T-helper 17 cell (primary cell): ENCODE results near the gene IDUA. TPM values are rescaled to one million over a fixed set of nuclear protein-coding genes. Genes with fewer than 3 reads are reported as not detected.

Source experiments
- ATAC-seq: fragments of 150-1000 bp; cut with Tn5 transposase; 2 replicates; pipeline ENCODE4 v1.10.0; 2021; ENCODE audit warnings: mild to moderate bottlenecking, moderate library complexity
- DNase-seq, 3 donors: peaks; one replicate each; pipeline versions ENCODE4 v3.0.0 to v3.0.0-alpha.2; 2020 to 2021
- H3K9me3 ChIP-seq: one replicate; pipeline ENCODE4 v1.7.0; 2013; ENCODE audit warnings: low read length, mild to moderate bottlenecking; ENCODE audit not compliant: control insufficient read depth, poor library complexity, severe bottlenecking
- H3K27ac Mint-ChIP-seq: one replicate; pipeline ENCODE4 v1.8.0; 2022; ENCODE audit warnings: mild to moderate bottlenecking, moderate library complexity, mixed read lengths
- H3K27me3 Mint-ChIP-seq: one replicate; pipeline ENCODE4 v1.8.0; 2022; ENCODE audit warnings: mixed read lengths
- H3K36me3 Mint-ChIP-seq: one replicate; pipeline ENCODE4 v1.8.0; 2022; ENCODE audit warnings: low read depth, mixed read lengths
- H3K4me1 Mint-ChIP-seq: one replicate; pipeline ENCODE4 v1.8.0; 2022; ENCODE audit warnings: mild to moderate bottlenecking, mixed read lengths
- H3K4me3 Mint-ChIP-seq: one replicate; pipeline ENCODE4 v1.8.0; 2022; ENCODE audit warnings: mild to moderate bottlenecking, moderate library complexity, mixed read lengths
- total RNA-seq, 4 donors: library from RNA in 2 of 4; stranded (reverse) in 2 of 4; gene quantifications; one replicate each; pipeline ENCODE4 v1.2.3 and lab custom pipeline; 2022 to 2026

Gene IDUA
- total RNA-seq, 2 donors from 2014 or later, result 56.9 to 58.6 TPM

DNA sequence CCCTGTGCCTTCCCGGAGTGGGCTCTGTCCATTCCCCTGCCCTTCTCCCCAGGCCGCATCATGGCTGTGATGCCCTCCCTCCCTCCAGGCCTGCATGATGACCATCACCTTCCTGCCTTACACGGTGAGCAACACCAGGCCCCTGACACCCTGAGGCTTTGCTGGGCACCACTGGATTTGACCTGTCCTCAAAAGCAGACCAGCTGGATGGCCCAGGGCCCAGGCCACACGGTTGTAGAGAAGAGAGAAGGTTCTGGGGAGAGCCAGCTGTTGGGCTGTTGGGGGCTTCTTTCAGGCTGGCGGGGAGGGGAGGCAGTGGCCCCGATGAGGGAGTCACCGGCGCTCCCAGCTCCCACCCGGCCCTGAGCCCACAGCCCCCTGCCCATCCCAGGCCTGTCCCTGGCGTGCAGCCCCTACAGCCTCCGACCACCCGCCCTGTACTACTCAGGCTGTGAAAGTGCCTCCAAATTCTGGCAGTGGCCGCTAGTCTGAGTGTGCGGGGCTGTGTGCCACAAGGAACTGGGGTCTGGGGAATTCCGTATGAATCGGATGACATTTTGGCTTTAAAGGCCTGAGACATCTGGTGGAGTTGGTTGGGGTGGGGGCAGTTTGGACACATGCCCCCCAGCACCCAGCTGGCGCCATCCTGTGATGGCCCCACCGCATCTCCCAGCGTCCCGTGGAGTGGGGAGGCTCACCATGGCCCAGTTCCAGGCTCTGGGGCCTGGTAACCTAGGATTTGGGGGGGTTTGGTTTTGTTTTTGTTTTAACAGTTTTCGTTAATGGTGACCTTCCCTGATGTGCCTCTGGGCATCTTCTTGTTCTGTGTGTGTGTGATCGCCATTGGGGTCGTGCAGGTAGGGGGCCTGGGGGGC lies 35.0 kb upstream of the IDUA start:
- no peak overlapping the region for H3K27ac Mint-ChIP-seq

DNA sequence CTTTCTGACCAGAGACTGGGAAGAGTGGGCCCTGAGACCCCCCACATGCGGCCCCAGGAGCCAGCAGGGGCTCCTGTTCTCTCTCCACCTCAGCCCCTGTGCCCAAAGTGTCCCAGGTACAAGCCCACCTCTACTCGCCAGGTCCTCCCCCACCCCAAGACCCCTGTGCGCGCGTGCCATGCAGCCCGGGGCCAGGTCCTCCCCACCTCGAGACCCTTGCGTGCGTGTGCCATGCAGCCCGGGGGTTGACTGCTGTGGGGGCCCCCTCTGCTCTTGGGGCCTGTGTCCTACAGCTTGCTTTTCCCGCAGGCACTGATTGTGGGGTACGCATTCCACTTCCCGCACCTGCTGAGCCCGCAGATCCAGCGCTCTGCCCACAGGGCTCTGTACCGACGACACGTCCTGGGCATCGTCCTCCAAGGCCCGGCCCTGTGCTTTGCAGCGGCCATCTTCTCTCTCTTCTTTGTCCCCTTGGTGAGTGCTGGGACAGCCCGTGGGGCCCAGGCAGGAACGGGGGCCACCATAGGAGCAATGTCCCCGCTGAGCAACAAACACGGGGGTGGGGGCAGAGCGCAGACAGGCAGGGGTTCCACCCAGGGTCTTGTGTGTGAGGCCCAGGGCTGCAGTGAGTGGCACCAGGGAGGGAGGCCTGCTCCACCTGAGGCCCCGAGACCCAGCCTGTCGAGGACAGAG lies 33.8 kb upstream of the IDUA start:
- DNase-seq (no peak), ATAC-seq (no peak)
- Mint-ChIP-seq H3K4me1 (peaks cover 3% of the 10 kb centered on the region), H3K4me3 (no peak overlapping the region), H3K27ac (no peak overlapping the region), H3K36me3 (no peaks in the 10 kb centered on the region), H3K27me3 (no peaks in the 10 kb centered on the region)
- H3K9me3 ChIP-seq, result no peaks in the 10 kb centered on the region

More for the DNA sequence above, 35.0 kb upstream of the IDUA start:
- Mint-ChIP-seq H3K4me3 (no peak overlapping the region), H3K4me1 (peaks cover 5% of the 10 kb centered on the region), H3K27me3 (no peaks in the 10 kb centered on the region), H3K36me3 (no peaks in the 10 kb centered on the region)
- no peaks in the 10 kb centered on the region for H3K9me3 ChIP-seq
- no peak for DNase-seq
- no peak for ATAC-seq

DNA sequence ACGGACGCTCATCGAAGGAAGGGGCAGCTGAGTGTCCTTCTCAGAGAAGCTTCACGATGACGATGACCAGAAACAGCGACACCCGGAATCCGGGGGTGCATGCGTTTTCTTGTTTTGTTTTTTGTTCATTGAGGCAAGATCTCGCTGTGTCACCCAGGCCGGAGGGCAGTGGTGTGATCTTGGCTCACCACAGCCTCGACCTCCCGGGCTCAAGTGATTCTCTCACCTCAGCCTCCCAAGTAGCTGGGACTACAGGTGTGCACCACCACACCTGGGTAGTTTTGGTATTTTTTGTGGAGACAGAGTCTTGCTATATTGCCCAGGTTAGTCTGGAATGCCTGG lies 33.3 kb upstream of the IDUA start:
- DNase-seq (no peak), ATAC-seq (no peak)

GRCh38 chr4:954211-955020 lies 32.4 kb upstream of the IDUA start:
- H3K36me3 Mint-ChIP-seq, result no peaks in the 10 kb centered on the region
- H3K4me3 Mint-ChIP-seq, result no peak overlapping the region
- H3K27me3 Mint-ChIP-seq, result no peaks in the 10 kb centered on the region
- no peak overlapping the region for H3K27ac Mint-ChIP-seq
- ATAC-seq (no peak), DNase-seq (no peak)
- H3K4me1 Mint-ChIP-seq, result peaks cover 3% of the 10 kb centered on the region
- H3K9me3 ChIP-seq, result no peaks in the 10 kb centered on the region

More for the DNA sequence above, 33.3 kb upstream of the IDUA start:
- no peaks in the 10 kb centered on the region for H3K27me3 Mint-ChIP-seq
- H3K4me3 Mint-ChIP-seq, result no peak overlapping the region
- H3K9me3 ChIP-seq, result no peaks in the 10 kb centered on the region
- peaks cover 3% of the 10 kb centered on the region for H3K4me1 Mint-ChIP-seq
- no peak overlapping the region for H3K27ac Mint-ChIP-seq
- H3K36me3 Mint-ChIP-seq, result no peaks in the 10 kb centered on the region

DNA sequence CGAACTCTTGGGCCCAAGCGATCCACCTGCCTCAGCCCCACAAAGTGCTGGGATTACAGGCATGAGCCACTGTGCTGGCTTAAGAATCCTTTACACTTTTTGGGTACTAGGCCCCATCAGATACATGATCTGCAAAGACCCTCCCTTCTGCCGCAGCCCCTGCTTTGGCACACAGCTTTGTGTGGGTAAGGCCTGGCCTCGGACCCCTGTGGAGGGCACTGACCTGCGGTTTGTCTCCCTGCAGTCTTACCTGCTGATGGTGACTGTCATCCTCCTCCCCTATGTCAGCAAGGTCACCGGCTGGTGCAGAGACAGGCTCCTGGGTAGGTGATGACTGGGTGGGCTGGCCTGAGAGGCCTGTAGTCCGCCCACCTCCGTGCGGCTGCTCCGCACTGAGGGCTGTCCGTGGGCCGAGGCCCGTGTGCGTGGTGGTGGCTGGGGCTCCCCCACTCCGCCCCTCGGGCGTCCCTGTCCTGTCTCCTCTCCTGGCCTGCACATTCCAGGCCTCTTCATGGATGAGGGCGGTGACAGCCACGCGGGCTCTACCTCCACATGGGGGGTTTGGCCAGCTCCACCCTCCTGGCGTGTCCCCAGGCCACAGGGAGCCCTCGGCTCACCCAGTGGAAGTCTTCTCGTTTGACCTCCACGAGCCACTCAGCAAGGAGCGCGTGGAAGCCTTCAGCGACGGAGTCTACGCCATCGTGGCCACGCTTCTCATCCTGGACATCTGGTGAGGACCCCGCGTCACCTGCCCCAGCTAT lies 31.5 kb upstream of the IDUA start:
- no peaks in the 10 kb centered on the region for H3K9me3 ChIP-seq
- DNase-seq (no peak), ATAC-seq (no peak)
- Mint-ChIP-seq H3K36me3 (no peaks in the 10 kb centered on the region), H3K4me3 (no peak overlapping the region), H3K27ac (no peak overlapping the region), H3K27me3 (no peaks in the 10 kb centered on the region), H3K4me1 (peaks cover 3% of the 10 kb centered on the region)

GRCh38 chr4:955931-956381 lies 30.9 kb upstream of the IDUA start:
- H3K4me3 Mint-ChIP-seq, result no peak overlapping the region
- H3K9me3 ChIP-seq, result no peaks in the 10 kb centered on the region
- H3K27ac Mint-ChIP-seq, result no peak overlapping the region
- H3K36me3 Mint-ChIP-seq, result no peaks in the 10 kb centered on the region
- ATAC-seq (no peak), DNase-seq (no peak)
- no peaks in the 10 kb centered on the region for H3K27me3 Mint-ChIP-seq
- H3K4me1 Mint-ChIP-seq, result peaks cover 3% of the 10 kb centered on the region

- Mint-ChIP-seq H3K36me3 (no peaks in the 10 kb centered on the region), H3K27ac (no peak overlapping the region), H3K4me1 (peaks cover 3% of the 10 kb centered on the region), H3K4me3 (no peak overlapping the region), H3K27me3 (no peaks in the 10 kb centered on the region)
- DNase-seq (no peak), ATAC-seq (no peak)
- H3K9me3 ChIP-seq, result no peaks in the 10 kb centered on the region
Observed at GRCh38 chr4:956531-957230, 30.2 kb upstream of the IDUA start.

DNA sequence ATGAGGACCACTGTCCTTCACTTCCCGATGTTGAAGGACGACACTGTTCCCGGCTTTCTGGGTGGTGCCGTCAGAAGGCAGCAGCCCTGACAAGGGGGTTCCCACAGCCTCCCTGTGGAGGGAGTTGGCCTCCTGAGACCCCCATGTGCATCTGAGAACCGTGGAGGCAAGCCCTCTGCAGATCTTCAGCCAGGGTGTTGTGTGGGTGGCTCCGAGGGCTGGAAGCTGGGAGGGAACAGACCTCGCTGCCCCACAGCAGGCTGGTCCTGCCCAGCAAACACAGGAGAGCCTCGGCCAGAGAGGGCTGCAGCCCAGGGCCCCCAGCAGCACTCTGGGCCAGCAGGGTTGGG lies 29.6 kb upstream of the IDUA start:
- H3K4me3 Mint-ChIP-seq, result no peak overlapping the region
- ATAC-seq (no peak), DNase-seq (no peak)
- no peaks in the 10 kb centered on the region for H3K9me3 ChIP-seq
- H3K4me1 Mint-ChIP-seq, result peaks cover 3% of the 10 kb centered on the region
- H3K27ac Mint-ChIP-seq, result no peak overlapping the region
- no peaks in the 10 kb centered on the region for H3K36me3 Mint-ChIP-seq
- no peaks in the 10 kb centered on the region for H3K27me3 Mint-ChIP-seq

GRCh38 chr4:957581-958313 lies 29.1 kb upstream of the IDUA start:
- no peaks in the 10 kb centered on the region for H3K27me3 Mint-ChIP-seq
- ATAC-seq (no peak), DNase-seq (no peak)
- peaks cover 2% of the 10 kb centered on the region for H3K4me1 Mint-ChIP-seq
- H3K36me3 Mint-ChIP-seq, result no peaks in the 10 kb centered on the region
- H3K4me3 Mint-ChIP-seq, result no peak overlapping the region
- H3K9me3 ChIP-seq, result no peaks in the 10 kb centered on the region
- peak overlapping the region; percentile 29 for H3K27ac Mint-ChIP-seq

DNA sequence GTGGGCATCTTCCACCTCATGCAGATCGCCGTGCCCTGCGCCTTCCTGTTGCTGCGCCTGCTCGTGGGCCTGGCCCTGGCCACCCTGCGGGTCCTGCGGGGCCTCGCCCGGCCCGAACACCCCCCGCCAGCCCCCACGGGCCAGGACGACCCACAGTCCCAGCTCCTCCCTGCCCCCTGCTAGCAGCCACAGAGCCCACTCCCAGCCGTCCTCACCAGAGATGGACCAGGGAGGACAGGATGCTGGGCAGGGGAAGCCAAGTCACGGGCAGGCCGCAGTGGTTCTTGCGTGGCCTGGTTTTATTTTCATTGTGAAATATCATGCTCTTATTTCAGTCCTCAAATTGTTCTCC lies 28.6 kb upstream of the IDUA start:
- DNase-seq (no peak), ATAC-seq (no peak)
- H3K9me3 ChIP-seq, result no peaks in the 10 kb centered on the region
- Mint-ChIP-seq H3K27ac (no peak overlapping the region), H3K4me1 (peaks cover 2% of the 10 kb centered on the region), H3K4me3 (no peak overlapping the region), H3K36me3 (no peaks in the 10 kb centered on the region), H3K27me3 (no peaks in the 10 kb centered on the region)

DNA sequence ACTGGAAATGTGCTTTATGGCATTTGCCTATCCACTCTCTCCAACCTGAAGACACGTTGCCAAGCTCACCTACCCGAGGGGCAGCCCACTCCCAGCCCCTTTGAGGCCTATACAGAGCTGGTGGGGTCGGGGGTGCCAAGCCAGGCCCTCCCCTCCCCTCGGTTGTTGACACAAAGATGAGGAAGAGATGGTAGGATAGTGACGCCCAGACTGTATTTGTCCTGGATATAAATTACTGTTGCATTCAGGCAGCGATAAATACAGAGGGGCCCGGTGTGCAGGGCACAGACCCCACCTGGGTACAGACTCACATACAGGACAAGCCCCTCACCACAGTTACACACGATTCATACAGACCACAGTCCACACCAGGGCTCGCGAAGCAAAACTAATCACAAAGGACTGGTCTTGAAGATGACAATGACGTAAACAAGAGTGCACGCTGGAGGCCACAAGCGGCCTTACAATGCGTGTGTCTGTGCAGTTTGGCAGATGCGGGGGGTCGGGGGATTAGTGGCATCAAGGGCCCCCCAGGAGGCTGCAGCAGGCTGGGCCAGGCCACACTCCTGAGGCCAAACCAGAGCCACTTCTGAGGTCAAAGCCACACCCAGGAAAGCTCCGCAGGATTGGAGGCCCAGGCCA lies 28.0 kb upstream of the IDUA start:
- Mint-ChIP-seq H3K4me3 (no peak overlapping the region), H3K27ac (no peak overlapping the region), H3K27me3 (no peaks in the 10 kb centered on the region), H3K36me3 (no peaks in the 10 kb centered on the region), H3K4me1 (peaks cover 2% of the 10 kb centered on the region)
- H3K9me3 ChIP-seq, result no peaks in the 10 kb centered on the region
- DNase-seq (no peak), ATAC-seq (no peak)
